ENCODE results near the gene HSD17B1.
A peak's percentile ranks its signal among the peaks of the same experiment; 100 is the strongest.

The HSD17B1 gene

GRCh38 chr17:42547698-42548069 is 5.0 kb upstream of the HSD17B1 start:
- H3K4me3 ChIP-seq (ENCODE audit: low read depth, low read length), result no peak overlapping the region
- no peak overlapping the region for H3K27ac ChIP-seq
- no peak for DNase-seq
- TF ChIP-seq, protein P1, sequence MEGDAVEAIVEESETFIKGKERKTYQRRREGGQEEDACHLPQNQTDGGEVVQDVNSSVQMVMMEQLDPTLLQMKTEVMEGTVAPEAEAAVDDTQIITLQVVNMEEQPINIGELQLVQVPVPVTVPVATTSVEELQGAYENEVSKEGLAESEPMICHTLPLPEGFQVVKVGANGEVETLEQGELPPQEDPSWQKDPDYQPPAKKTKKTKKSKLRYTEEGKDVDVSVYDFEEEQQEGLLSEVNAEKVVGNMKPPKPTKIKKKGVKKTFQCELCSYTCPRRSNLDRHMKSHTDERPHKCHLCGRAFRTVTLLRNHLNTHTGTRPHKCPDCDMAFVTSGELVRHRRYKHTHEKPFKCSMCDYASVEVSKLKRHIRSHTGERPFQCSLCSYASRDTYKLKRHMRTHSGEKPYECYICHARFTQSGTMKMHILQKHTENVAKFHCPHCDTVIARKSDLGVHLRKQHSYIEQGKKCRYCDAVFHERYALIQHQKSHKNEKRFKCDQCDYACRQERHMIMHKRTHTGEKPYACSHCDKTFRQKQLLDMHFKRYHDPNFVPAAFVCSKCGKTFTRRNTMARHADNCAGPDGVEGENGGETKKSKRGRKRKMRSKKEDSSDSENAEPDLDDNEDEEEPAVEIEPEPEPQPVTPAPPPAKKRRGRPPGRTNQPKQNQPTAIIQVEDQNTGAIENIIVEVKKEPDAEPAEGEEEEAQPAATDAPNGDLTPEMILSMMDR (IDR thresholded peaks at IDR 0.05; ENCODE audit: low read depth, low read length), result no peak
- no peaks in the 10 kb centered on the region for H3K9me3 ChIP-seq (ENCODE audit: severe bottlenecking)
- H3K27me3 ChIP-seq (ENCODE audit: insufficient read depth, low read depth, severe bottlenecking), result no peaks in the 10 kb centered on the region
- H3K36me3 ChIP-seq, result peaks cover 31% of the 10 kb centered on the region

GRCh38 chr17:42548070-42548837 is 4.5 kb upstream of the HSD17B1 start:
- no peak for DNase-seq
- Histone ChIP-seq H3K36me3 (peaks cover 27% of the 10 kb centered on the region), H3K9me3 (ENCODE audit: severe bottlenecking) (no peaks in the 10 kb centered on the region), H3K27me3 (ENCODE audit: insufficient read depth, low read depth, severe bottlenecking) (no peaks in the 10 kb centered on the region), H3K4me3 (ENCODE audit: low read depth, low read length) (no peak overlapping the region), H3K27ac (no peak overlapping the region)
- TF ChIP-seq, protein P1 (IDR thresholded peaks at IDR 0.05; ENCODE audit: low read depth, low read length), result no peak

GRCh38 chr17:42548993-42549755 is 3.5 kb upstream of the HSD17B1 start:
- Histone ChIP-seq H3K9me3 (ENCODE audit: severe bottlenecking) (no peaks in the 10 kb centered on the region), H3K36me3 (peaks cover 25% of the 10 kb centered on the region), H3K27ac (no peak overlapping the region), H3K27me3 (ENCODE audit: insufficient read depth, low read depth, severe bottlenecking) (no peaks in the 10 kb centered on the region), H3K4me3 (ENCODE audit: low read depth, low read length) (no peak overlapping the region)
- DNase-seq, result no peak
- TF ChIP-seq, protein P1 (IDR thresholded peaks at IDR 0.05; ENCODE audit: low read depth, low read length), result no peak

GRCh38 chr17:42553161-42553818 is 567 bp downstream of the HSD17B1 start:
- Histone ChIP-seq H3K36me3 (peaks cover 14% of the 10 kb centered on the region), H3K27me3 (ENCODE audit: insufficient read depth, low read depth, severe bottlenecking) (no peaks in the 10 kb centered on the region), H3K4me3 (ENCODE audit: low read depth, low read length) (no peak overlapping the region), H3K9me3 (ENCODE audit: severe bottlenecking) (no peaks in the 10 kb centered on the region), H3K27ac (no peak overlapping the region)
- no peak for DNase-seq
- TF ChIP-seq, protein P1 (IDR thresholded peaks at IDR 0.05; ENCODE audit: low read depth, low read length), result no peak

- DNase-seq, result no peak
- Histone ChIP-seq H3K27ac (peak overlapping the region; percentile 91), H3K36me3 (peaks cover 14% of the 10 kb centered on the region), H3K9me3 (ENCODE audit: severe bottlenecking) (no peaks in the 10 kb centered on the region), H3K27me3 (ENCODE audit: insufficient read depth, low read depth, severe bottlenecking) (no peaks in the 10 kb centered on the region), H3K4me3 (ENCODE audit: low read depth, low read length) (peak overlapping the region; percentile 83)
- TF ChIP-seq, protein P1 (IDR thresholded peaks at IDR 0.05; ENCODE audit: low read depth, low read length), result no peak
Measured at GRCh38 chr17:42553866-42554249, 1.1 kb downstream of the HSD17B1 start.
